CD8-positive, alpha-beta memory T cell (primary cell): ENCODE data around the gene GRIFIN. TPM values are rescaled to one million over a fixed set of nuclear protein-coding genes. Genes with fewer than 3 reads are reported as not detected.

Source experiments
- CTCF ChIA-PET: fragments of 350-600 bp; sonication (Branson Sonifier 250); formaldehyde crosslinking; loops from one replicate; lab custom pipeline; 2021; ENCODE audit warnings: antibody characterized with exemption; lab: Charles Lee
- POLR2A ChIA-PET: fragments of 350-600 bp; sonication (Branson Sonifier 250); formaldehyde crosslinking; loops from one replicate; lab custom pipeline; 2021; ENCODE audit warnings: antibody characterized with exemption; lab: Charles Lee
- DNase-seq, 5 donors: peaks; one replicate each; pipeline versions ENCODE4 v3.0.0 to v3.0.0-alpha.2; 2020 to 2022; ENCODE audit warnings: mixed read lengths in 1 of 5
- H3K27ac ChIP-seq: one replicate; pipeline ENCODE4 v1.7.0; 2013; ENCODE audit warnings: low read depth, mild to moderate bottlenecking, low read length, moderate library complexity
- H3K27me3 ChIP-seq: 2 replicates; pipeline ENCODE4 v1.7.0; 2013; ENCODE audit warnings: low read length, mild to moderate bottlenecking; ENCODE audit not compliant: insufficient read depth, poor library complexity, severe bottlenecking
- H3K36me3 ChIP-seq: 2 replicates; pipeline ENCODE4 v1.7.0; 2013; ENCODE audit warnings: mild to moderate bottlenecking, low read length, moderate library complexity; ENCODE audit not compliant: insufficient read depth
- H3K4me1 ChIP-seq: 2 replicates; pipeline ENCODE4 v1.7.0; 2013; ENCODE audit warnings: mild to moderate bottlenecking, low read length, moderate library complexity; ENCODE audit not compliant: insufficient read depth
- H3K4me3 ChIP-seq: 2 replicates; pipeline ENCODE4 v1.7.0; 2013; ENCODE audit warnings: mild to moderate bottlenecking, low read length
- H3K9me3 ChIP-seq: 2 replicates; pipeline ENCODE4 v1.7.0; 2013; ENCODE audit warnings: mild to moderate bottlenecking, low read length
- H3K27ac Mint-ChIP-seq, 8 donors: one replicate each; pipeline ENCODE4 v1.8.0; 2020 to 2021; ENCODE audit warnings: mixed read lengths in 8 of 8, mild to moderate bottlenecking in 6 of 8, inconsistent platforms in 3 of 8, moderate library complexity in 3 of 8
- H3K27me3 Mint-ChIP-seq, 2 donors: one replicate each; pipeline ENCODE4 v1.8.0; 2020 to 2021; ENCODE audit warnings: mixed read lengths in 2 of 2, mild to moderate bottlenecking in 1 of 2, moderate library complexity in 1 of 2
- H3K36me3 Mint-ChIP-seq, 3 donors: one replicate each; pipeline ENCODE4 v1.8.0; 2020 to 2021; ENCODE audit warnings: mixed read lengths in 3 of 3, inconsistent platforms in 1 of 3, mild to moderate bottlenecking in 1 of 3
- H3K4me1 Mint-ChIP-seq, 3 donors: one replicate each; pipeline ENCODE4 v1.8.0; 2020 to 2021; ENCODE audit warnings: mixed read lengths in 3 of 3, inconsistent platforms in 1 of 3, mild to moderate bottlenecking in 1 of 3
- H3K4me3 Mint-ChIP-seq, 7 donors: one replicate each; pipeline ENCODE4 v1.8.0; 2020 to 2021; ENCODE audit warnings: mixed read lengths in 7 of 7, mild to moderate bottlenecking in 6 of 7, moderate library complexity in 4 of 7, inconsistent platforms in 2 of 7
- H3K9me3 Mint-ChIP-seq, 5 donors: one replicate each; pipeline ENCODE4 v1.8.0; 2020 to 2022; ENCODE audit warnings: mixed read lengths in 5 of 5, mild to moderate bottlenecking in 3 of 5, moderate library complexity in 2 of 5, inconsistent platforms in 1 of 5
- polyA plus RNA-seq: library from polyadenylated mRNA; unstranded; fragments of 300-500 nt; fragmentation: Illumina TruSeq; gene quantifications from one replicate; pipeline ENCODE4 v1.2.3, GENCODE V29; 2021
- total RNA-seq, 2 experiments: library from RNA; stranded (reverse); gene quantifications; one replicate each; pipeline ENCODE4 v1.2.3, GENCODE V29; 2021

GRIFIN gene
- total and polyA plus RNA-seq, 3 experiments from 2014 or later: not detected

DNA sequence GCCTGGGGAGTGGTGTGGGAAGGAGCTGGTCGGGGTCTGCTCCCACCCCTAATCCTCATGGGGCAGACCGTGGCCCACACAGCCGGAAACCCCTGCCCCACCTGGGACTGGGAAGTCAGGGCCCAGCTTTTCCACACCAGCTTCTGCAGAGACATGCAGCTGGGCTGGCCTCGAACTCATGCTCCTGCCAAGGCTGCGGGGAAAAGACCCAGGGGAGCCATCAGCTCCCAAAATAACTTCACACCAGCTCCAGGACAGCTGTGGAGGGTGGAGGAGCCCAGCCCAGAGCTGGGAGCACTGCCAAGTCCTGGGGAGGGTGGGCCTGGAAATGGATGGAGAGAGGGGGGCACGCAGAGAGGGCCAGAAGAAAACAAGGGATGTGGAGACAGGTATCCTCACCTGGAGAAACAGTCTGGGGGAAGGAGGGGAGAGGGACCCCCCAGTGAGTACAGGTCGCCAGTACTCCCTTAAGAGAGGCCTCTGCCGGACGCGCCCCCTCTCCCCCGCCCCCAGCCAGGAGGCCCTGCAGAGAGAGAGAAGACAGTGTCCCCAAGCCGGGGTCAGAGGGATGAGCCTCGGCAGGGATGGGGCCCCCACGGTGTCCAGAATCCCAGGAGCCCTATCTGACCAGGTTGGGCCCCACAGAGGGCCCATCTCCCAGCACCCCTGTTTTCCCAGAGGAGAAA is 11.5 kb upstream of the GRIFIN start:
- no peaks in the 10 kb centered on the region for H3K4me1 ChIP-seq
- Mint-ChIP-seq H3K4me1 (peaks cover 0 to 4% (median 2%) of the 10 kb centered on the region in 3 donors), H3K27ac (peak overlapping the region in 2 of 8 donors; percentile 46 to 54), H3K9me3 (peaks cover 0 to 5% (median 4%) of the 10 kb centered on the region in 5 donors), H3K4me3 (no peak overlapping the region), H3K36me3 (peaks cover 0 to 2% (median 0%) of the 10 kb centered on the region in 3 donors), H3K27me3 (peaks cover 0 to 4% of the 10 kb centered on the region in 2 donors)
- H3K4me3 ChIP-seq: no peak overlapping the region
- no peaks in the 10 kb centered on the region for H3K36me3 ChIP-seq
- no peak for DNase-seq
- CTCF ChIA-PET: interaction anchor here (1.4 to 2.1 kb wide), 2 partner anchors 10 to 19 kb away, joined by 5 read pairs; no protein-coding TSS in a partner anchor
- no peak overlapping the region for H3K27ac ChIP-seq
- no peaks in the 10 kb centered on the region for H3K9me3 ChIP-seq
- POLR2A ChIA-PET: no interaction called here
- no peaks in the 10 kb centered on the region for H3K27me3 ChIP-seq

DNA sequence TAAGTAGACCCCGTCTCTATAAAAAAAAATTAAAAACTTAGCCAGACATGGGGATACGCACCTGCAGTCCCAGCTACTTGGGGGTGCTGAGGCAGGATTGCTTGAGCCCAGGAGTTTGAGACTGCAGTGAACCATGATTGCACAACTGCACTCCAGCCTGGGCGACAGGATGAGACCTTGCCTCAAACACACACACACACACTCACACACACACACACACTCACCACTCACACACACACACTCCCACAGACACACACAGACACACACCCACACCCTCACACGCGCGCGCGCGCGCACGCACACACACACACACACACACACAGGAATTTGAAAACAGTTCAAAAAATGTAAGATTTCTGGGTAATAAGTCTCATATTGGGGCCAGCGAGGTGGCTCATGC is 8.7 kb upstream of the GRIFIN start:
- ChIA-PET POLR2A (no interaction called here), CTCF (interaction anchor here (1.1 kb wide), 1 partner anchor 33 kb away, joined by 3 read pairs; no protein-coding TSS in a partner anchor)
- H3K4me3 ChIP-seq: no peak overlapping the region
- Mint-ChIP-seq H3K27me3 (peaks cover 0 to 6% of the 10 kb centered on the region in 2 donors), H3K9me3 (peaks cover 0 to 5% (median 4%) of the 10 kb centered on the region in 5 donors), H3K36me3 (peaks cover 0 to 2% (median 0%) of the 10 kb centered on the region in 3 donors), H3K27ac (no peak overlapping the region), H3K4me3 (no peak overlapping the region), H3K4me1 (peaks cover 0 to 4% (median 2%) of the 10 kb centered on the region in 3 donors)
- no peaks in the 10 kb centered on the region for H3K36me3 ChIP-seq
- H3K4me1 ChIP-seq: no peaks in the 10 kb centered on the region
- H3K27ac ChIP-seq: no peak overlapping the region
- no peaks in the 10 kb centered on the region for H3K9me3 ChIP-seq
- no peaks in the 10 kb centered on the region for H3K27me3 ChIP-seq
- DNase-seq: no peak

DNA sequence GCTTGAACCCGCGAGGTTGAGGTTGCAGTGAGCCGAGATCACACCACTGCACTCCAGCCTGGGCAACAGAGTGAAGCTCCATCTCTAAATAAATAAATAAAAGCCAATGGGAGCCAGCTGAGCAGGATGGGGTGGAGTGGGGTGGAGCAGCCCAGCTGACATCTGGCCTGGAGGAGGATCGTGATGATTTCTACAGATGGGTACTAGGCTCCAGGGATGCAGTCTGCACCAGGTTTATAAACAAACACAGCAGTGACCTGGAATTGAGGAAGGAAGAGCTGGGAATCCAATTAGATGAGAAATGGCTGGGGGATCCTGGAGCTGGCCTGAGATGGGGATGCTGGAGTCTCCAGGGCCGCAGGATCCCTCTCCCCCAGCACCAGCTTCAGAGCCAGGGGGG is 7.3 kb upstream of the GRIFIN start:
- Mint-ChIP-seq H3K9me3 (peaks cover 0 to 5% (median 4%) of the 10 kb centered on the region in 5 donors), H3K36me3 (no peaks in the 10 kb centered on the region), H3K27me3 (peaks cover 0 to 4% of the 10 kb centered on the region in 2 donors), H3K4me1 (no peaks in the 10 kb centered on the region), H3K27ac (no peak overlapping the region), H3K4me3 (no peak overlapping the region)
- Histone ChIP-seq H3K9me3 (no peaks in the 10 kb centered on the region), H3K27ac (no peak overlapping the region), H3K4me3 (no peak overlapping the region), H3K36me3 (no peaks in the 10 kb centered on the region), H3K27me3 (no peaks in the 10 kb centered on the region), H3K4me1 (no peaks in the 10 kb centered on the region)
- no peak for DNase-seq
- ChIA-PET CTCF (interaction anchor here (0.8 to 1.3 kb wide), 2 partner anchors 13 to 15 kb away, joined by 3 read pairs; no protein-coding TSS in a partner anchor), POLR2A (no interaction called here)

DNA sequence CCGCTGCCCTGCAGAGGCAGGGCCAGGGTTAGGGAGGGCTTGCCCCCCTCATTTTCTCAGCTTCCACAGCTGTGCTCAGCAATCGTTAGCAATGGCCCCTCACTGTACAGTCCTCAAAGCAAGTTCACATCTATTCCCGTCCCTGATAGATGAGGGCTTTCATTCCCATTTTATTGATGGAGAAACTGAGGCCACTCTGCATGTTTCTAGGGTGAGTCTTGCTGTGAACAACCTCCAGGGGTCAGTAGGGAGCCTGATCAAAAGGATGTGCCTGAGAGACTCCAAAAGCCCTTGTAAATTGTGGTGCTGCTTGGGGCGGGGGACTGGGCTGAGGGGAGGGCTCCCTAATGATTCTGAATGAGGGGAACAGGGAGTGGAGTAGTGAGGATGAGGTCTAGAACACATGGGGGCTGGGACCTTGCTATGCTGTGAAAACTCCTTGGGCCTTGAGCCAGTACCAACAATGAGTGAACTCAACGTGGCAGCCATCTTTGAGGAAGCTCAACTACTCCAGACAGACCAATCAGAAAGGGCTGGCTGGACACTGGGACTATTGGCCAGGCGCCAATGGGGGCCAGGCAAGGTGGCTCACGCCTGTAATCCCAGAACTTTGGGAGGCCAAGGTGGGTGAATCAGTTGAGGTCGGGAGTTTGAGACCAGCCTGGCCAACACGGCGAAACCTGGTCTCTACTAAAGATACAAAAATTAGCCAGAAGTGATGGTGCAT is 6.7 kb upstream of the GRIFIN start:
- no peaks in the 10 kb centered on the region for H3K36me3 Mint-ChIP-seq
- POLR2A ChIA-PET: no interaction called here
- DNase-seq: no peak
- no peak overlapping the region for H3K27ac ChIP-seq
- no peak overlapping the region for H3K4me3 Mint-ChIP-seq
- peaks cover 0 to 3% (median 0%) of the 10 kb centered on the region in 3 donors for H3K4me1 Mint-ChIP-seq
- no peaks in the 10 kb centered on the region for H3K27me3 ChIP-seq
- CTCF ChIA-PET: interaction anchor here (0.8 to 1.3 kb wide), 2 partner anchors 13 to 14 kb away, joined by 3 read pairs; no protein-coding TSS in a partner anchor
- no peaks in the 10 kb centered on the region for H3K36me3 ChIP-seq
- H3K9me3 Mint-ChIP-seq: peaks cover 0 to 5% (median 4%) of the 10 kb centered on the region in 5 donors
- H3K27ac Mint-ChIP-seq: no peak overlapping the region
- H3K27me3 Mint-ChIP-seq: peaks cover 0 to 4% of the 10 kb centered on the region in 2 donors
- no peaks in the 10 kb centered on the region for H3K9me3 ChIP-seq
- peaks cover 3% of the 10 kb centered on the region for H3K4me1 ChIP-seq
- no peak overlapping the region for H3K4me3 ChIP-seq

DNA sequence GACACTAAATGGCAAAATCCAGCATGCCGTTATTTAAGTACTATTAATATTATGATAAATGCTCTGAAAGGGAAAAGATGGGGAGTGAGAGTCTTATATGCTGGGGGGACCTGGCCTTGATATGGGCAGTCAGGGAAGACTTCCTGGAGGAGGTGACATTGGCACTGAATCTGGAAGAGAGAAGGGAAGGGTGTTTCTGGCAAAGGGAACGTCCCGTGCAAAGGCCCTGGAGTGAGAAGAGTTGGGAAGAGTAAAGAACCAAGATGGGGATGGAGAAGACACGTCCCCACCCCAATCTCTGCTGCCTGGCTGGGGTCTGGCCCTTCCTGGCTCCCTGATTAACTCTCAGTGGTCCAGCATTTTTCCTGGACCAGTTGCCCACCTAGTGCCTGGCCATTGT is 5.0 kb upstream of the GRIFIN start:
- H3K27ac Mint-ChIP-seq: no peak overlapping the region

DNA sequence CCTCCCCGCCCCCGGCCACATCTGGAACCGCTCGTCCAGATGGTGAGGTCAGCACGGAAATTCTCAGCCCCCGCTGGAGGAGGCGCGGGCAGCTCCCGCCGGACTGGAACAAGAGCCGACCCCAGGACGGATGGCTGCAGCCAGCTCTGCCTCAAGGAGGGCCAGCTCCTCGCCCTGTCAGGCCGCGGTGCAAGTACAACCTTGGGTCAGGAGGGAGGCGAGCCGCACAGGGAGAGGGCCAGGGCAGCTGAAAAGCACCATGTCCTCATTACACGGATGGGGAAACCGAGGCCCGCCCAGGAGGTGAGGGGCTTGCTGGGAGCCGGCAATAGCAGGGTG is 3.8 kb upstream of the GRIFIN start:
- Histone ChIP-seq H3K9me3 (no peaks in the 10 kb centered on the region), H3K36me3 (no peaks in the 10 kb centered on the region), H3K27me3 (no peaks in the 10 kb centered on the region), H3K4me3 (no peak overlapping the region), H3K27ac (no peak overlapping the region), H3K4me1 (peaks cover 11% of the 10 kb centered on the region)
- ChIA-PET POLR2A (no interaction called here), CTCF (interaction anchor here (1.9 kb wide), 1 partner anchor 229 kb away, joined by 7 read pairs; no protein-coding TSS in a partner anchor)
- Mint-ChIP-seq H3K27me3 (peaks cover 0 to 4% of the 10 kb centered on the region in 2 donors), H3K36me3 (no peaks in the 10 kb centered on the region), H3K4me3 (no peak overlapping the region), H3K27ac (no peak overlapping the region), H3K4me1 (peaks cover 0 to 12% (median 0%) of the 10 kb centered on the region in 3 donors), H3K9me3 (peaks cover 0 to 5% (median 4%) of the 10 kb centered on the region in 5 donors)
- no peak for DNase-seq

More for the DNA sequence above, 5.0 kb upstream of the GRIFIN start:
- Histone ChIP-seq H3K27me3 (no peaks in the 10 kb centered on the region), H3K4me1 (peaks cover 11% of the 10 kb centered on the region), H3K27ac (no peak overlapping the region), H3K4me3 (no peak overlapping the region), H3K9me3 (no peaks in the 10 kb centered on the region), H3K36me3 (no peaks in the 10 kb centered on the region)
- H3K4me1 Mint-ChIP-seq: peaks cover 0 to 12% (median 0%) of the 10 kb centered on the region in 3 donors
- no peak overlapping the region for H3K4me3 Mint-ChIP-seq
- no peak for DNase-seq
- peaks cover 0 to 5% (median 4%) of the 10 kb centered on the region in 5 donors for H3K9me3 Mint-ChIP-seq
- H3K27me3 Mint-ChIP-seq: peaks cover 0 to 4% of the 10 kb centered on the region in 2 donors
- POLR2A ChIA-PET: no interaction called here
- no peaks in the 10 kb centered on the region for H3K36me3 Mint-ChIP-seq
- CTCF ChIA-PET: interaction anchor here (1.9 kb wide), 1 partner anchor 228 kb away, joined by 7 read pairs; no protein-coding TSS in a partner anchor

DNA sequence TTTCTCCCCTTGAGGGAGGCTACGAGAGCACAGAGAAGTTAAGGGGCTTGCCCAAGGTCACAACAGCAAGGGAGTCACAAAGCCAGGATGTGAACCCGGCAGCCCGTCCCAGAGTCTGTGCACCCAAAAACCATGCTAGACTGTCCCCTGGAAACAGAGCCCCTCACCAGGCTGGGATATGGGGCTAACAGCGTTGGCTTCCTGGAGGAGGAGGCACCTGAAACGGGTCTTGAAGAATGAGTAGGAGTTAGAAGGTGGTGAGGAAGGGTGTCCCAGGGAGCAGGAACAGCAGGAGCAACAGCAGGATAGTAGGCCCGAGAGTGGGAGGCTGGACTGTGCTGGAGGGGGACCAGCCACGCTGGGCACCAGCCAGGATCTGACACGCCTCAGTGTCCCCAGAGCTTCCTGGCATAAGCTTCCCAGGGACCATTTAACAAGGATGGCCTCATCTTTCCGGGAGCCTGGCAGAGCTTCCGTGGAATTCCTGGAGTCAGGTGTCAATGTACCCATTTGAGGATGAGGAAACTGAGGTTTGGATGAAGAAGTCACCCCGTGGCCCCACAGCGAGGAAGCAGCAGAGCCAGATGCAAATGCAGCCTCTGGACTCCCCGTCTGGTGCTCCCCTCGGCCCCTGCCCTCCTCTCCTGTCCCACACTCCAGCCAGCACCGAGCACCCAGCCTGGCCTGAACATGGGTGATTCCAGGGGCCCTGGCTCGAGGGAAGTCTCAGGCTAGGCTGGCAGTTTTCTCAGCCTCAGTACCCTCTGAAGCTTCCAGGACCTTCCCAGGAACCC is 3.3 kb upstream of the GRIFIN start:
- H3K4me3 Mint-ChIP-seq: peak overlapping the region in 1 of 7 donors; percentile 74
- no peak overlapping the region for H3K4me3 ChIP-seq
- no peaks in the 10 kb centered on the region for H3K27me3 ChIP-seq
- no peaks in the 10 kb centered on the region for H3K9me3 ChIP-seq
- H3K27me3 Mint-ChIP-seq: peaks cover 0 to 3% of the 10 kb centered on the region in 2 donors
- H3K4me1 ChIP-seq: peaks cover 11% of the 10 kb centered on the region
- ChIA-PET POLR2A (no interaction called here), CTCF (interaction anchor here (1.9 kb wide), 1 partner anchor 230 kb away, joined by 7 read pairs; no protein-coding TSS in a partner anchor)
- H3K27ac ChIP-seq: no peak overlapping the region
- DNase-seq: no peak
- peak overlapping the region in 1 of 8 donors; percentile 52 for H3K27ac Mint-ChIP-seq
- no peaks in the 10 kb centered on the region for H3K36me3 Mint-ChIP-seq
- H3K9me3 Mint-ChIP-seq: peaks cover 0 to 5% (median 4%) of the 10 kb centered on the region in 5 donors
- no peaks in the 10 kb centered on the region for H3K36me3 ChIP-seq
- peaks cover 0 to 12% (median 0%) of the 10 kb centered on the region in 3 donors for H3K4me1 Mint-ChIP-seq
